H1 (cell line): ENCODE results near the gene NDUFS3. TPM values are rescaled to one million over a fixed set of nuclear protein-coding genes. Genes with fewer than 3 reads are reported as not detected.

Experiments used
- CTCF ChIA-PET: fragments of 300-600 bp; sonication (Branson Sonifier 250); formaldehyde crosslinking; loops from one replicate; lab custom pipeline; 2021; ENCODE audit not compliant: partially characterized antibody; lab: Charles Lee
- POLR2A ChIA-PET: fragments of 300-600 bp; sonication (Branson Sonifier 250); formaldehyde crosslinking; loops from one replicate; lab custom pipeline; 2021; ENCODE audit warnings: inconsistent platforms; ENCODE audit not compliant: partially characterized antibody; lab: Charles Lee
- DNase-seq, 2 experiments: peaks; one replicate each; pipeline versions ENCODE4 v3.0.0 to v3.0.0-alpha.2; 2010 to 2022; ENCODE audit warnings: low spot score in 2 of 2, low read depth in 1 of 2, mixed read lengths in 1 of 2
- FAIRE-seq: peaks from 2 replicates; lab custom pipeline; 2011; peaks lifted over from hg19 to GRCh38; lab: Jason Lieb, UNC
- H2AFZ ChIP-seq: 2 replicates; pipeline ENCODE4 v1.8.1; 2012; ENCODE audit warnings: low read length, inconsistent platforms
- H2AK5ac ChIP-seq: 2 replicates; pipeline ENCODE4 v1.6.1; 2013; ENCODE audit warnings: low read depth, low read length
- H2BK120ac ChIP-seq: replicated peaks from 2 replicates; pipeline ENCODE3; 2013; ENCODE audit warnings: low read depth, low read length, inconsistent platforms
- H2BK12ac ChIP-seq: 2 replicates; pipeline ENCODE4 v1.6.1; 2013; ENCODE audit warnings: low read depth, low read length
- H2BK15ac ChIP-seq: 2 replicates; pipeline ENCODE4 v1.6.1; 2013; ENCODE audit warnings: low read length
- H2BK20ac ChIP-seq: 2 replicates; pipeline ENCODE4 v1.6.1; 2013; ENCODE audit warnings: low read length
- H2BK5ac ChIP-seq: 2 replicates; pipeline ENCODE4 v1.6.1; 2013; ENCODE audit warnings: low read depth, low read length
- H3K14ac ChIP-seq: 2 replicates; pipeline ENCODE4 v1.6.1; 2013; ENCODE audit warnings: inconsistent platforms; ENCODE audit not compliant: insufficient read length
- H3K18ac ChIP-seq: 2 replicates; pipeline ENCODE4 v1.6.1; 2013; ENCODE audit warnings: low read length; ENCODE audit errors: extremely low read depth
- H3K23ac ChIP-seq: 2 replicates; pipeline ENCODE4 v1.6.1; 2013; ENCODE audit warnings: inconsistent platforms; ENCODE audit not compliant: insufficient read length
- H3K23me2 ChIP-seq: 2 replicates; pipeline ENCODE4 v1.6.1; 2013; ENCODE audit warnings: low read depth, low read length
- H3K27ac ChIP-seq: 2 replicates; pipeline ENCODE4 v1.6.1; 2011; ENCODE audit warnings: low read depth, low read length, inconsistent platforms
- H3K27me3 ChIP-seq, 4 experiments: replicated peaks in 1 of 4; 1 replicate in 1 of 4; 2 replicates in 3 of 4; pipeline versions ENCODE4 v1.6.1 to v1.8.1; 2011 to 2013; ENCODE audit warnings: low read length in 3 of 4, mild to moderate bottlenecking in 3 of 4, inconsistent platforms in 2 of 4, mixed read lengths in 2 of 4, moderate library complexity in 1 of 4; ENCODE audit not compliant: control insufficient read depth in 3 of 4, insufficient read depth in 3 of 4; ENCODE audit errors: extremely low read depth in 1 of 4
- H3K36me3 ChIP-seq, 4 experiments: 2 replicates each; pipeline versions ENCODE4 v1.6.1 to v1.8.1; 2011 to 2013; ENCODE audit warnings: mild to moderate bottlenecking in 4 of 4, low read length in 3 of 4, moderate library complexity in 2 of 4, control low read depth in 1 of 4, inconsistent platforms in 1 of 4; ENCODE audit not compliant: insufficient read depth in 4 of 4, control insufficient read depth in 2 of 4
- H3K4ac ChIP-seq: replicated peaks from 2 replicates; pipeline ENCODE3; 2013; ENCODE audit warnings: low read length, low read depth, mixed read lengths, inconsistent platforms; ENCODE audit not compliant: insufficient read length
- H3K4me1 ChIP-seq, 4 experiments: replicated peaks in 1 of 4; 1 replicate in 1 of 4; 2 replicates in 3 of 4; pipeline versions ENCODE4 v1.6.1 to v1.8.1; 2011 to 2013; ENCODE audit warnings: low read length in 3 of 4, inconsistent platforms in 2 of 4, mixed read lengths in 1 of 4; ENCODE audit not compliant: insufficient read depth in 4 of 4, control insufficient read depth in 3 of 4
- H3K4me2 ChIP-seq, 2 experiments: 2 replicates each; pipeline versions ENCODE4 v1.6.1 to v1.8.1; 2011 to 2013; ENCODE audit warnings: low read depth in 2 of 2, low read length in 2 of 2, control low read depth in 1 of 2, inconsistent platforms in 1 of 2, mild to moderate bottlenecking in 1 of 2; ENCODE audit not compliant: insufficient read depth in 1 of 2
- H3K4me3 ChIP-seq, 4 experiments: fragments of 200-600, 300-600 bp in 1 of 4; sonication (generic), shearing (Covaris generic), sonication (Bioruptor Twin) in 1 of 4; 2 replicates each; pipeline versions ENCODE4 v1.5.1 to v1.8.1; 2011 to 2016; ENCODE audit warnings: low read length in 4 of 4, low read depth in 3 of 4, control low read depth in 2 of 4, inconsistent platforms in 2 of 4, mild to moderate bottlenecking in 2 of 4, mixed read lengths in 1 of 4, moderate library complexity in 1 of 4; ENCODE audit not compliant: insufficient read depth in 2 of 4; ENCODE audit errors: extremely low read depth in 1 of 4
- H3K56ac ChIP-seq: replicated peaks from 2 replicates; pipeline ENCODE3; 2013; ENCODE audit warnings: low read depth, mild to moderate bottlenecking, mixed read lengths, low read length, inconsistent platforms; ENCODE audit not compliant: insufficient read length
- H3K79me1 ChIP-seq: 2 replicates; pipeline ENCODE4 v1.6.1; 2013; ENCODE audit warnings: low read depth, low read length, control low read depth
- H3K79me2 ChIP-seq, 2 experiments: 2 replicates each; pipeline versions ENCODE4 v1.6.1 to v1.8.1; 2012 to 2013; ENCODE audit warnings: low read length in 2 of 2, mild to moderate bottlenecking in 2 of 2, inconsistent platforms in 1 of 2; ENCODE audit not compliant: insufficient read depth in 2 of 2, control insufficient read depth in 1 of 2
- H3K9ac ChIP-seq, 4 experiments: replicated peaks in 1 of 4; 1 replicate in 1 of 4; 2 replicates in 3 of 4; pipeline versions ENCODE4 v1.6.1 to v1.8.1; 2011 to 2013; ENCODE audit warnings: low read depth in 3 of 4, low read length in 3 of 4, control low read depth in 2 of 4, mild to moderate bottlenecking in 2 of 4, moderate library complexity in 2 of 4, inconsistent platforms in 1 of 4; ENCODE audit errors: extremely low read depth in 1 of 4
- H3K9me3 ChIP-seq, 2 experiments: 2 replicates each; pipeline versions ENCODE4 v1.6.1 to v1.8.1; 2012 to 2013; ENCODE audit warnings: mild to moderate bottlenecking in 2 of 2, moderate library complexity in 2 of 2, control low read depth in 1 of 2, inconsistent platforms in 1 of 2, low read depth in 1 of 2, low read length in 1 of 2, mixed read lengths in 1 of 2; ENCODE audit not compliant: insufficient read depth in 2 of 2
- H4K20me1 ChIP-seq, 2 experiments: replicated peaks in 1 of 2; 2 replicates each; pipeline versions ENCODE3 to v1.8.1; 2011 to 2013; ENCODE audit warnings: inconsistent platforms in 2 of 2, low read length in 2 of 2, mild to moderate bottlenecking in 1 of 2; ENCODE audit not compliant: insufficient read depth in 2 of 2, control insufficient read depth in 1 of 2
- H4K5ac ChIP-seq: 2 replicates; pipeline ENCODE4 v1.6.1; 2013; ENCODE audit warnings: low read length, low read depth, mixed read lengths, inconsistent platforms; ENCODE audit not compliant: insufficient read length
- H4K8ac ChIP-seq: 2 replicates; pipeline ENCODE4 v1.8.0; 2013; ENCODE audit warnings: mild to moderate bottlenecking, moderate library complexity, low read length, inconsistent platforms; ENCODE audit not compliant: insufficient read depth; ENCODE audit errors: extremely low read depth
- H4K91ac ChIP-seq: replicated peaks from 2 replicates; pipeline ENCODE3; 2013; ENCODE audit warnings: low read length, mixed read lengths, inconsistent platforms; ENCODE audit not compliant: insufficient read length
- CBX8 ChIP-seq: fragments of 300-800, 300-1000 bp; sonication (generic); IDR thresholded peaks from 2 replicates; pipeline ENCODE4 v1.7.1; 2016; ENCODE audit warnings: low read depth, low read length, borderline replicate concordance
- FOSL1 ChIP-seq: IDR thresholded peaks from 2 replicates; pipeline ENCODE4 v1.6.1; 2011; ENCODE audit warnings: mild to moderate bottlenecking, low read depth, low read length, moderate library complexity; ENCODE audit not compliant: insufficient read depth
- HDAC2 ChIP-seq, 2 experiments: fragments of 300-600 bp in 1 of 2; sonication (generic) in 1 of 2; IDR thresholded peaks; 2 replicates each; pipeline ENCODE4 v1.6.1; 2011 to 2012; ENCODE audit warnings: low read depth in 2 of 2, low read length in 2 of 2, mild to moderate bottlenecking in 2 of 2, moderate library complexity in 2 of 2, borderline replicate concordance in 1 of 2, inconsistent platforms in 1 of 2
- HDAC6 ChIP-seq: IDR thresholded peaks from one replicate; pipeline ENCODE4 v1.7.1; 2012; ENCODE audit warnings: low read depth, mild to moderate bottlenecking, inconsistent platforms, low read length, moderate library complexity
- MAFK ChIP-seq: IDR thresholded peaks from 2 replicates; pipeline ENCODE4 v1.6.1; 2012; ENCODE audit warnings: low read depth, mild to moderate bottlenecking, improper control_type of control experiment, low read length
- POLR2AphosphoS5 ChIP-seq: IDR thresholded peaks from 2 replicates; pipeline ENCODE4 v1.6.1; 2011; ENCODE audit warnings: low read depth, low read length
- RXRA ChIP-seq: IDR thresholded peaks from 2 replicates; pipeline ENCODE4 v1.6.1; 2011; ENCODE audit warnings: low read depth, mild to moderate bottlenecking, low read length, moderate library complexity; ENCODE audit not compliant: insufficient read depth
- YY1 ChIP-seq: IDR thresholded peaks from 2 replicates; pipeline ENCODE4 v1.6.1; 2011; ENCODE audit warnings: low read depth, mild to moderate bottlenecking, low read length
- WGBS, 2 experiments: shearing (Covaris generic) in 1 of 2; methylation state at CpG; one replicate each; pipeline versions ENCODE4 v1.1.6 to v1.1.7; 2013 to 2015; ENCODE audit warnings: low lambda C conversion rate in 2 of 2, mixed read lengths in 2 of 2, inconsistent platforms in 1 of 2, low coverage in 1 of 2, missing lambda C conversion rate in 1 of 2; ENCODE audit not compliant: insufficient replicate concordance in 2 of 2, insufficient coverage in 1 of 2, insufficient read length in 1 of 2; ENCODE audit errors: extremely low coverage in 1 of 2, missing lambda C conversion rate in 1 of 2; 5-methylcytosine and 5-hydroxymethylcytosine counted together
- polyA plus RNA-seq, 7 experiments: library from polyadenylated mRNA; depleted of rRNA in 3 of 7; stranded (reverse) in 5 of 7; unstranded in 2 of 7; fragments of >200 nt in 5 of 7; fragments of 200-250 nt in 2 of 7; gene quantifications; 1 replicate in 5 of 7; 2 replicates in 1 of 7; 4 replicates in 1 of 7; pipeline versions ENCODE4 v1.2.1 to v1.2.3, GENCODE V29; 2011 to 2013; ENCODE audit warnings: missing spikeins in 2 of 7, mixed read lengths in 2 of 7
- total RNA-seq: library from RNA; stranded (reverse); fragmentation: NEBNext Ultra II Directional; extraction: Animal tissue kit (Norgen Biotek cat#: 25700); gene quantifications from 2 replicates; pipeline ENCODE4 v1.2.1, GENCODE V29; 2021

Gene NDUFS3
- total and polyA plus RNA-seq, 2 of the 8 experiments (the other 6 are each of a cell fraction or from before 2014, with no cell fraction given): 135 to 241 TPM

DNA sequence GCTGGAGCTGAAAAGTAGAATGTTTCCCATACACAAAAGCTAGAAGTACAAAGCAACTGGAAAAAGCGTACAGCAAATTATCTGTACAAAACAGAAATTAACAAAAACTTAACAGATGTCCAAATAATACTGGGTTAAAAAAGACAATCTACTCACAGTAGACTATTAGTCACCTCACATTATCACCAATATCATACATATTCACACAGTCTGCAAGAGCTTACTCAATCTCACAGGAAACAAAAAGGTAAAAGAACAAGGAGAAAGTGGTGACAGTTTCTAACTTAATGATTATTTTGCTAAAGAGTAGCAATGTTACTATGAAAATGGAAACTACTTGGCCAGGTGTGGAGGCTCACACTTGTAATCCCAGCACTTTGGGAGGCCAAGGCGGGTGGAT, 37.8 kb upstream of the NDUFS3 start:
- Histone ChIP-seq H2BK20ac (no peak overlapping the region), H3K23me2 (no peaks in the 10 kb centered on the region), H4K20me1 (peaks cover 32 to 35% of the 10 kb centered on the region in 2 experiments), H4K91ac (no peak overlapping the region), H2AFZ (no peak overlapping the region), H4K5ac (no peak overlapping the region), H2BK5ac (no peak overlapping the region)
- no peak for DNase-seq
- POLR2A ChIA-PET: interaction anchor here (0.7 to 8.8 kb wide), 4 partner anchors 9 to 40 kb away, joined by 3 to 65 read pairs (median 8); partner anchors contain the start of gene CELF1
- TF ChIP-seq HDAC6: no peak
- no peak for TF ChIP-seq YY1
- TF ChIP-seq RXRA: no peak
- TF ChIP-seq MAFK: no peak
- no peak for TF ChIP-seq HDAC2 (IDR thresholded peaks at IDR 0.05; ENCODE audit: borderline replicate concordance in 1 of 2, low read depth in 2 of 2, low read length in 2 of 2)
- TF ChIP-seq POLR2AphosphoS5: no peak
- TF ChIP-seq CBX8: no peak
- no peak for TF ChIP-seq FOSL1
- TF ChIP-seq, all 59 proteins: peak for 0
- Histone ChIP-seq H4K8ac (no peak overlapping the region), H3K4me1 (peaks cover 0 to 10% (median 4%) of the 10 kb centered on the region in 4 experiments; a peak in 5 of 7 replicates), H3K79me2 (peaks cover 62 to 99% of the 10 kb centered on the region in 2 experiments), H3K9ac (no peak overlapping the region), H3K4me2 (no peak overlapping the region; a peak in 1 of 4 replicates), H3K4me3 (no peak overlapping the region), H3K36me3 (no peaks in the 10 kb centered on the region; a peak in 1 of 8 replicates), H2AK5ac (no peak overlapping the region), H3K18ac (no peak overlapping the region), H3K79me1 (peaks cover 4% of the 10 kb centered on the region), H3K27me3 (no peaks in the 10 kb centered on the region), H3K27ac (no peak overlapping the region), H3K14ac (no peak overlapping the region), H3K23ac (no peak overlapping the region), H2BK120ac (no peak overlapping the region), H2BK12ac (no peak overlapping the region), H3K56ac (no peak overlapping the region), H2BK15ac (no peak overlapping the region), H3K9me3 (no peaks in the 10 kb centered on the region), H3K4ac (no peak overlapping the region)
- 95% methylated on average over 2 of the region's 2 CpGs; no CpG with 5 or more reads in 1 of the 2 experiments for WGBS, 2 experiments
- CTCF ChIA-PET: interaction anchor here (1.0 to 5.3 kb wide), 4 partner anchors 11 to 101 kb away, joined by 3 to 25 read pairs (median 4); partner anchors contain the start of gene CELF1
- no peak for FAIRE-seq
